Measurements from ENCODE around the gene GLP2R. TPM values are rescaled to one million over a fixed set of nuclear protein-coding genes. Genes with fewer than 3 reads are reported as not detected.

Gene GLP2R
- total RNA-seq, 1 donor from 2014 or later: not detected

DNA sequence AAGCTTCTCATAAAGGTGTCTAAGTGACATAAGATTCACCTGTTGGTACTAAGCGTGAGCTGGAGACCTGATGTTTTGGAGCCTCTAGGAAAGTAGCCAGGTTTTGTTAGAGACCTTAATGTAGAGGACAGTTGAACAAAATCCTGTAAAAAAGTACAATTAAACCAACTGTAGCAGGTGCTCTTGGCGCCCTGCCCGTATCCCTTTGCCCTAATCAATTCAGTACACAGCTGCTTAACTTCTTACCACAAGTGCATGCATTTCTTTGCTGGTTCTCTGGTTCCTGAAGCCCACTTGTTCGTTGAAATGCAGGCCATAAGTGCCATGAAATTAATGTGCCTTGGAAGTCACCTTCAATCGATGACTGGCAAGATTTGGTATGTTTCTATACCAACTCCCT is 24.4 kb downstream of the GLP2R start:
- intact Hi-C loops (cut with micrococcal nuclease): no loop called here

DNA sequence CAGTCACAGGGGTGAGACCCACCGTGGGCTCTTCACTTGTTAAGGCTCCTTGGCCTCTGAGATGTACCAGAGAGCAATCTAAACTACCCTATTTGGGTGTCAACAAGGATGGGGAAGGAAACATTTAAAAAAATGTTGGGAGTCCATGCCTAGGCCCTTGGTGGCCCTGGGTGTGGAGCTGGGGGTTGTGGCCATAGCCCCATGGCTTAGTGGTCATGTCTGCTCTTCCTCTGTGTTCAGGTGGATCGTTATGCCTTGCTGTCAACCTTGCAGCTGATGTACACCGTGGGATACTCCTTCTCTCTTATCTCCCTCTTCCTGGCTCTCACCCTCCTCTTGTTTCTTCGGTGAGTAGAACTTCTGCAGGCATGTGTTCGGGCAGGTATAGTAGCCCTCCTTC is 28.5 kb downstream of the GLP2R start:
- intact Hi-C loops (cut with micrococcal nuclease): no loop called here

DNA sequence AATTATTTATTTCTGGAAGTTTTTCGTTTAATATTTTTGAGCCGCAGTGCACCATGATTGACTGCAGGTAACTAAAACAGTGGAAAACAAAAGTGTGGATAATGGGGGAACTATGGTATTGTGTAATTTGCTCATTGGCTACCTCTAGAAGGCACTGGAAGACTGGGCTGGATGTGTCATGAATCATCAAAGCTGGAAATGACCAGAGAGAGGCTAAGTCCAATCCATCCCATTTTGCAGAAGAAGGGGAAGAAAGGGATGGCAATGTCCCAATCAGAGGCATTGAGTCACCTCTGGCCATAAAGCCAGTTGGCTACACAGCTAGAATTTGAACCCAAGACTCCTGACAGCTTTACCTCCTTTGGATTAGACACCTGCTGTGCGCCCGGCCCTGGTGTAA is 29.3 kb downstream of the GLP2R start:
- intact Hi-C loops (cut with micrococcal nuclease): no loop called here

DNA sequence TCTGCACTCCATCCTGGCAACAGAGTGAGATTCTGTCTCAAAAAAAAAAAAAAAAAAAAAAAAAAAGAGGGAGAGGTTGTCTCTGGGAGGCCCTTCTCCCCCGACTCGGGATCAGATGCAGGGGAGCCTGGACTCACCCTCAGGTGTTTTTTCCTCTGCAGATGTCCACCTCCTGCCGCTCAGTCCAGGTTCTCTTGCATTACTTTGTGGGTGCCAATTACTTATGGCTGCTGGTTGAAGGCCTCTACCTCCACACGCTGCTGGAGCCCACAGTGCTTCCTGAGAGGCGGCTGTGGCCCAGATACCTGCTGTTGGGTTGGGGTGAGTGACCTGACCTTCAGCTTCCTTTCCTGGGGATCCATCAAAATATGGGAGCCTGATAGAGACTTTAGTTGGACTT is 34.1 kb downstream of the GLP2R start:
- intact Hi-C loops (cut with micrococcal nuclease): no loop called here

DNA sequence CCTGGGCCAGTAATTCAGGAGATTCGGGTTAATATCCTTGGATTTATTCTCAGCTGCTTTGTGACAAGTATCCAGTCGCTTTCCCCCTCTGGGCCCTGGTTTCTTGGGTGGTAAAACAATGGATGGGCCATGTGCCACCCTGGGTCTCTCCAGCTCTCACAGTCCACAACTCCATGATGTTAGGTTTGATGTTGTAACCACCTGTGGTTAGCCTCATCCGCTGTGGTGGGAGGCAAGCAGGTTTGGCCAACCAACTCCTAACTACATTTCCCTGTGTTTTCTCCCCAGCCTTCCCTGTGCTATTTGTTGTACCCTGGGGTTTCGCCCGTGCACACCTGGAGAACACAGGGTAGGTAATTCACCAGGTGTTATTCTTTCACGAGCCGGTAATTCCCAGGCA is 35.1 kb downstream of the GLP2R start:
- intact Hi-C loops (cut with micrococcal nuclease): no loop called here

DNA sequence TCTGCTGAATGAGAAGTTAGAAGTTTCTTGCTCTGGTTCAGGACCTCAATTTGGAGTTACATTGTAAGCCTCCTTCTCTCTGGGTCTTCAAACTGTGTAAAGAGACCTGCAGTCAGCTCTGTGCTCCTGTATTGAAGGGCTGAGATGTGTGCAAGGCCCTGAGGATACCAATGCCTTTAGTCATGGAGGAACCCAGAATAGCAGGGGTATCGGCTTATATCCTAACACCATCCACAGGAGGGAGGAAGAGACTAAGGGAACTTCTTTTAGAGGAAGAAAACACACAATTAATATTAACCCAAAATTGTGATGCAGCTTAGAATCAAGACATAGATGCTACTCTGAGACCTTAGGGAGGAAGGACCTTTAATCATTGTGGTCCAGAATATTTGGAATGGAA is 36.5 kb downstream of the GLP2R start:
- intact Hi-C loops (cut with micrococcal nuclease): no loop called here

DNA sequence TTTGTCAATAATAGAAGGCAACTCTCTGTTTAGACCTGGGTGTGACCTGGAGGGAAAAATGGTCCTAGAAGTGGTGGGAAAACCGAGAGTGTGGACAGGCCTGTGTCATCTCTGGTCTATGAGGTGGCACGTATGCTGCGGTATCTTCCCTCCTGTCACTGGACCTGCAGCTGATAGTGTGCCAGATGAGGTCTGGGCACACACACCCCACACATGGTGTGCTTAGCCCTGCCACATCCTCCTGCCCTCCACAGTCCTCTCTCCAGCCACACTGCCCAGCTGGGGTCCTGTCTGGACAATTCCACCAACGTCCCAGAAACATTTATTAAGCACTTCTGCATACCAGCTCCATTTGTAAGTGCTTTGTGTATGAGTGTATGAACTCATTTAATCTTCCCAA is 37.2 kb downstream of the GLP2R start:
- intact Hi-C loops (cut with micrococcal nuclease): no loop called here

DNA sequence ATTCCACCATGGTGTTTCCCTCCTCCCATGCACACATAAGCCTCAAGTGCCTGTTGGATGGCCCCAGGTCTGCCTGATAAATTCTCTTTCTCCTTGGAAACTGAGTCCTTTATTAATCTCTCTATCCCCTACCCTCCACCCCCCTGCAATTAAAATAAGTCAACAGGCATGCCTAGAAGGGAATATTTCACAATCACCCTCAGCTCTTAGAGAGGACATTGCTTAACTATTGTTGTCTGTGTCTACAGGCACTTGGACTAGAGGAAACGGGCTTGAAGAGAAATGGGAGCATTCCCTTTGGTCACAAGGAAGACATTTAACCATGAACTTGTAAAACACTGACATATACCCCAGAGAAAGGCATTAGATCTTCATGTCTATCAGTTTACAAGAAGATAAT is 39.9 kb downstream of the GLP2R start:
- intact Hi-C loops (cut with micrococcal nuclease): no loop called here

DNA sequence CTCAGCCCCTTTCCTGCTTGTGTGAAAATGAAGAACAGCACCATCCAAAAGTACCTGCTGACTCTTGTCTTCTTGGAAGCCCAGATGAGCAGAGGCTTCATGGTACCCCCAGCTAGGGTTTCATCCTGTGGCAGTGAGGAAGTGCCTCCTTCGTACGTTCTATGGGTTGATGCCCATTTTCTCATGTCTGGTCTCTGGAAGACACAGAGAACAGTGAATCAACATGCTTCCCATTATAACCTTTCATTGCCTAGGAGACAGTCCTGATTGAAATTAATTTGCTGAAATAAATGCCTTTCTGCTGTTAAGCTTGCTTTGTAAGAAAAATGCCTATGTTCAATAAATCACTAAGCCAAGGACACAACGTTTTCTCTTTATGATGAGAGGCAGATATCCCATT is 42.8 kb downstream of the GLP2R start:
- intact Hi-C loops (cut with micrococcal nuclease): no loop called here

DNA sequence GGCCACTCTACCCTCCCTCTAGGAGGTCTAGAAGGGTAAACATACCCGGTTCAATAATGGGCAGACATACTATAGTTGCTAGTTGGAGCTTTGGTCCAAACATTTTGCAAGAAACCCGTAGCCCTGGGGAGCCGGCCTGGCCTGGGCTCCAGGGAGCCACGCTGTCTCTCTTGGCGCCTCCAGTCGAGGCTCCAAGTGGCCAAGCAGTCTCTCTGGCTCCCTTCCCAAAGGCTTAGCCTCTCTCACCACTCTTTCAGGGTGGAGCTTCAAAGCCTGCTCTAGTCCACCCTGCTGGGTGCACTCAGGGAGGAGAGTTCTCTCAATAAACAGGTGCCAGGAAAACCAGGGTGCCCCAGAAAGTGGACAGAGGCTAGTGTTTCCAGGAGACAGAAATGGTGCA is 47.1 kb downstream of the GLP2R start:
- intact Hi-C loops (cut with micrococcal nuclease): no loop called here

DNA sequence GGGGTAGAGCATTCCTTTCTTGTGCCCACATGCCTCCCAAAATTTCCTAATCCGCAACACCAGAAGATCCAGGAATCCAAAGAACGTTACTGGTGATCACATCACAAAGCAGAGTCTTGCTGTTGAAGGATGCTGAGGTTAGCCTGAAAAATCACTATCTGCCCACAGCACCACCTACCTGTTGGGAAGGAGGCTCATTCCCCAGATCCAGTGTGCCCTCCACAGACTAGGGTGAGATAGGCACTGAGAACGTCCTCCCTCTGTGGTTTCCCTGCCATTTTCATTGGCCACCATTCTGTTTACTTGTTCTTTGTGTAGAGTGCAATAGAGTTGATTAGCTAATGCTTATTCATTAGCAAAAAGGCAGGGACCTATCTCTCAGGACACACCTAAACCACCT is 49.0 kb downstream of the GLP2R start:
- intact Hi-C loops (cut with micrococcal nuclease): no loop called here

DNA sequence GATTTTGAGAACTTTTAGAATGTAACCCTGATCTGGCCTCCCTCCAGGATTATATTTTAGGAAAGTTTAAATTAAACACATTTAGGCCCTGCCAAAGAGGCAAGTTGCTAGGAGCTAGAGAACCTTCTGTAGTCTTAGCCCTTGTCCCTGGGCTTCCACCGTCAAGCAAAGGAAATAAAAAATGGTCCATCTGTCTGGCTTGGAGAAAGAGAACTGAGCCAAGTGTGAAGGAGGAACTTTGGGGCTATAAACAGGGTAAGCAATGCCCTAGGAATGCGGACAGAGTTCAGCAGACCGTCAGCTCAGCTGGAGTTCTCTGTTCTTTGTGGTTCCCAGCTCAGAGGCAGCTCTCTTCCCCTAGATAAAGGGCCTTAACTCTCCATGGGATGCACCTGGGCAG is 49.7 kb downstream of the GLP2R start:
- intact Hi-C loops (cut with micrococcal nuclease): no loop called here

DNA sequence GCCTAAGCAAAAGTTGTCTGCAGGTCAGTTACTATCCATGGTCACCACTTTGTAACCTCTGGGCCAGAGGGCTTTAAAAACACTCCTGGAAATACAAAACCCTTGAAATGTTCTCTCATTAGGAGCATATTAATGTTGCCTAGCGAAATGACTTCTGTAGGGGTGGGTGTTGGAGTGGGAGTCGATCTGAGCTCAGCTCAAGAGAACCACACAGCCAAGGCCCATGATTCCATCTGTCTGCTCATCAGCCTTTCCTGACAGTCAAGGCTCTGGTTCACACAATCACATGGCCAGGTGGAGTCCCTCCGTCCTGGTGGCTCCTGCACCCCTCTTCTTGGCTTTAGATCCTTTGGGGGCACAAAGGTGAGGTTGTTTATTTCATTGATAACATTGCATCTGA is 52.6 kb downstream of the GLP2R start:
- intact Hi-C loops (cut with micrococcal nuclease): no loop called here

DNA sequence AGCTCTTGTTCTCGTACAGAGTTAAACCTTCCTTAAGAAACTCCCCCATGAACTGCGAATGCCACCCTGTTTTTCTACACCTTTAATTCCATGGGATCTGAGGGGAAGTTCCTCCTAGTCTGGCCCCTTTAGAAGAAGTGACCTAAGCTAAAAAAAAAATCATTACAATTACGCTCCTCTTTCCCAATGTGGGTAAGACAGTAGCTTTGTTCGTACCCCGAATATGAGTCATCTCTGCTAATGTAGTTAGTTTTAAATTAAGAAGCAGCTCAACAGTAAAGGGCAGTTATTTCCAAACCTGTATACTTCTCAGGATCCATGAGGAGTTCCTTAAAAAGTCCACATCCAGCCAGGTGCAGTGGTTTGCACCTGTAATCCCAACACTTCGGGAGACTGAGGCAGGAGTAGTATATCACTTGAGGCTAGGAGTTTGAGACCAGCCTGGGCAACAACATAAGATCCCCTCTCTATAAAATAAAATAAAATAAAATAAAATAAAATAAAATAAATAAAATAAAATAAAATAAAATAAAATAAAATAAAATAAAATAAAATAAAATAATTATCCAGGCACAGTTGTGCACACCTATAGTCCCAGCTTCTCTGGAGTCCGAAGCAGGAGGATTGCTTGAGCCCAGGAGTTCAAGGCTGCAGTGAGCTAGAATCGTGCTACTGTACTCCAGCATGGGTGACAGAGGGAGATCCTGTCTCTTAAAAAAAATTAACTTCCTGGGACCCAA is 53.2 kb downstream of the GLP2R start:
- intact Hi-C loops (cut with micrococcal nuclease): no loop called here

DNA sequence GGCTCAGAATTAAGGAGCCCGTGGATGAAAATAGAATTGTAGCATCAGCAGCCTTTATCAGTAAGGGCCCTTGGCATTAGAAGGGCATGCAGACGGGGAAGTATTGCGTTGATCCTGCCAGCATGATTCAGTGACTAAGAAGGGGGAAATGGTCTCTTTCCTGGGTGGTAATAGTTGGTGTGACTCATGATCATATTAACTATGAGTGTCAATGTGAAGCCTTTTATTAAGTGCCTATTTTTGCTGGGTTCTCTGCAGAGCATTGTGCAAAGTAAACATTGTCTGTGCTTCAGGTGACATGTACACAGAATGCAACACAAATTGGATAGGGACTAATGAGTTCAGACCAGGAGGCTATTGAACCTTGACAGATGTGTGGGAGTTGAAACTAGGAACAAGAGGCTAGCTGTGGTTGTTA is 54.9 kb downstream of the GLP2R start:
- intact Hi-C loops (cut with micrococcal nuclease): no loop called here

DNA sequence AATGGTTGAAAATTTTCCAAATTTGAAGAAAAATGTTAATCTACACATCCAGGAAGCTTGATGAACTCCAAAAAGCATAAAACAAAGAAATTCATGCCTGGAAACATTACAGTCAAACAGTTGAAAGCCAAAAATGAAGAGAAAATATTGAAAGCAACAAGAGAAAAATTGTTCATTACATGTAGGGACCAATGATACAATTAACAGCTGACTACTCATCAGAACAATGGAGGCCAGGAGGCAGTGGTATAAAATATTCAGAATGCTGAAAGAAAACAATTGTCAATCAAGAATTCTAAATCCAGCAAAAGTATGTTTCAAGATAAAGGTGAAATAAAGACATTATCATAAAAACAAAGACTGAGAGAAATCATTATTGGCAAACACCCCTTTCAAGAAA is 57.7 kb downstream of the GLP2R start:
- intact Hi-C loops (cut with micrococcal nuclease): no loop called here

DNA sequence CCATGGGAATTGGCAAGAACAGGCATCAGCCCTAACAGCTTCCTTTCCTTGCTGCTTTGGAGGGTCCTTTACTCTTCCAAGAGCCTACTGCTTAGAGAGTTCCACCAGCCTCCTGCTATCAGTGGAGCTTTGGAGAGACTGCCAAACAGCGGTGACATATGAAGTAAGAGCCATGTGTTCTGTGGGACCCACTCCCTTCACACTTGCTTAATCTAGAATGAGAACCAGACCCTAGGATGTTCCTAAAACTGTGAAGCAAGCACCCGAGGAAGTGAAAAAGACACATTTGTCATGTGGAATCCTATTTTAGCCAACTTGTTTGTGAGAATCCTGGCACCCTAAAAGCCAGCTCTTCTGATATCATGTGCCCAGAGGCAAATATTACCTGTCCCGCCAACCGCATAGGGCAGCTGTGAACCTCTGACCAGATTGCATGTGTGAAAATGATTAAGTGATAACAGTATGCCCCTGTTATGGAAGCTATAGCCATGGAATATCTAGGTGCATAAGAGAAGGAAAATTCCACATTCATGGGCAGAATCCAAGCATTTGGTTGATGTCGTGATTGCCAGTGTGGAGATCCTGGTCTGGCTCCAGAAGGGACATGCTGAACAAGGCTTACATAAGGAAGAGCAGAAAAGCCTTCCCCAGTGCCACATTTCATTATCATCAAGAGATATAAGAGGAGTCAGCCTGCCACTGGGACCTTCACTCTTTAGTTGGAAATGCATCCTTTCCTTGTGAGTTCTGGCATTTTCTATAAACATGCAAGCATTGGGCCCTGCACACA is 60.6 kb downstream of the GLP2R start:
- intact Hi-C loops (cut with micrococcal nuclease): no loop called here

DNA sequence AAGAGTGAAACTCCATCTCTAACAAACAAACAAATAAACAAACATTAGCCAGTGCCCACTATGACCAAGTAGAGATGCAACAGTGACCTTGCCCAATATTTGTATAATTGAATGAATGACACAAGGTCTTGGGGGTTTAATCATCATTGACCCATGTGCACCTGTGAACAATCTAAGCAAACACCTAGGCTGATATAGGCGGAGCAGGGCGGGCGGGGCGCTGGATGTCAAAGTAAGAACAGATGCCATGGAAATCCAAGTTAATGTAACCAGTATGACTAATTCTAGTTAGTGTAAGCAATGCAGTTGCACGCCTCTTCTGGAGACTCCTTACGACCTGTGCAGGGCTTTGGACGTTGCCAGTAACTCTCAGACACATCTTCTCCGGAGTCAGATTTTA is 61.8 kb downstream of the GLP2R start:
- intact Hi-C loops (cut with micrococcal nuclease): no loop called here

DNA sequence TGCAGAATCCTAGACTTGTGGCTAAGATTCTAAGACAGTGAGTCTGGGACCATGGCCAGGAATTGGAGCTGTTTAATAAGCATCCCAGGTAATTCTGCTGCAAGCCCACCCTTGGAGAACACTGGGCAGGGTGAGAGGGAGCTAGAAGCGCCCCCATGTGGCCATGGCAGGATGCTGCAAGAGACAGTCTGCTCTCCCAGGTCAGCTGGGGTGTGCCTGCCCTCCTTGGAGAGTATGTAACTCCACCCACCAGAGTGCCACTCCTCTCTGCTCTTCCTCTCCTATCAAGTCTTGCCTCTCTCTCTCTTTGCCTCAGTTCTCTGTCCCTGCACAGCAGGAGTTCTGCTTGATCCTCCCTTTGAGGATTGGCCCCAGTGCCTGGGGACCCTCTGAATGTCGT is 64.4 kb downstream of the GLP2R start:
- intact Hi-C loops (cut with micrococcal nuclease): no loop called here

DNA sequence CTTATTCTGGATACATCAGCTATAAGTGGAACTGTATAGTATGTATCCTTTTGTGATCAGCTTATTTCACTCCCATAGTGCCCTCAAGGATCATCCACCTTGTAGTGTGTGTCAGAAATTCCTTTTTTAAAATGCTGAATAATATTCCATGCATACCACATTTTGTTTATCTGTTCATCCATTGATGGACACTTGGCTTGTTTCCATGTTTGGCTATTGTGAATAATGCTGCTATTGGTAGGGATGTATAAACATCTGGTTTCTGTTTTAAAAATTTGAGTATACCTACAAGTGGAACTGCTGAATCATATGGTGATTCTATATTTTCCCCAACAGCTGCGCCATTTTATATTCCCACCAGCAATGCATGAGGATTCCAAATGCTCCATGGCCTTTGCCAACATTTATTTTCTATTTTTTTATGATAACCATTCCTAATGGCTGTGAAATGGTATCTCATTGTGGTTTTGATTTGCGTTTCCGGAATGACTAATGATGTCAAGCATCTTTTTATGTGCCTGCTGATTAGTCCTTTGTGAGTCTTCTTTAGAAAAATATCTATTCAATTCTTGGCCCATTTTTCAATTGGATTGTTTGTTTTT is 67.8 kb downstream of the GLP2R start:
- intact Hi-C loops (cut with micrococcal nuclease): no loop called here

DNA sequence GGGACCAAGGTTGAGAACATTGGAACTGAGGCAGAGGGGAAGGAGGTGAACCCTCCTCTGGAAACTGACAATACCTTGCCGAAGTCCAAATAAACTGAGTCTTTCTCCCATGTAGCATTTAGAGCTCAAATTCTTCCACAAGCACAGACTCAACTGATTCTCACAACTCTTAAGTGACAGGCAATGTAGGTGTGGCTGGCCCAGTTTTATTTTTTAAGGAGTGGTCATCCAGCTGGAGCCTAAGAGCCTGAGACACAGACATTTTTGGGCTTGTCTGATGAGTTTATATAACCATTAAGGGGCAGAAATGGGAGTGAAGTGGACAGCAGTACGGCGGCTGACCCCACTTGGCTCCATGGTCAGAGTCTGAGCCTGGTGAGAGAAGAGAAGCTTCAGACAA is 68.5 kb downstream of the GLP2R start:
- intact Hi-C loops (cut with micrococcal nuclease): no loop called here

DNA sequence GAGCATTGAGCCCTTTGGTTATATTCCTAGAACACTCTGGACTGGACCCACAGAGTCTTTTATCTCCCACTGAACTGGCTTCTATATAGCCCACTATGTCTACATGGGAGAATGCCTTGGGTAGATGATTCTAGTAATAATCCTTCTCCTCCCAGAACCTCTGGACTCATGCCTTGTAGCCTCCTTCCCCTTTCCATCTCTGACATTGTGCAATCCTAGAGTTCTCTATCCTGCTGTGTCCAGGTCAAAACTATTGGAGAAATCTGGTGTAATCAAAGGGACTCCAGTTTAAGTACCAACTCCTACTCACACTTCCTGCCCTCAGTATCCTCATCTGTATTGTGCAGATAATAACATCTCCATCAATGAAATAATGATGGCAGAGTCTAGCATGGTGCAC is 70.2 kb downstream of the GLP2R start:
- intact Hi-C loops (cut with micrococcal nuclease): no loop called here

Measured in T-helper 2 cell treated with Interferon-gamma antibody and Interleukin-4, amounts not matched to agents 100 ng/mL and 5 ng/mL, for 36 hours (primary cell).